Endothelial cell of umbilical vein (primary cell): ENCODE results near the gene SYNE1. TPM values are rescaled to one million over a fixed set of nuclear protein-coding genes. Genes with fewer than 3 reads are reported as not detected.

Source experiments
- BruUV-seq: library from RNA; stranded (reverse); fragments of 400-500 nt; replicated peaks from 2 replicates; lab custom pipeline; 2021; lab: Mats Ljungman, UMichigan
- CTCF ChIA-PET: fragments of 300-600, 350-600 bp; sonication (Branson Sonifier 250); formaldehyde crosslinking; loops from one replicate; lab custom pipeline; 2021; ENCODE audit warnings: antibody characterized with exemption, inconsistent platforms; lab: Charles Lee
- POLR2A ChIA-PET: fragments of 300-600, 350-600 bp; sonication (Branson Sonifier 250); formaldehyde crosslinking; loops from one replicate; lab custom pipeline; 2021; ENCODE audit warnings: antibody characterized with exemption, inconsistent platforms; lab: Charles Lee
- DNase-seq: peaks from one replicate; pipeline ENCODE4 v3.0.0-alpha.2; 2011; ENCODE audit warnings: low read depth, low spot score
- FAIRE-seq: peaks from 2 replicates; lab custom pipeline; 2011; peaks lifted over from hg19 to GRCh38; lab: Jason Lieb, UNC
- H2AFZ ChIP-seq: 2 replicates; pipeline ENCODE4 v1.6.0; 2012; ENCODE audit warnings: low read depth, low read length, control low read depth, inconsistent platforms
- H3K27ac ChIP-seq: 2 replicates; pipeline ENCODE4 v1.5.1; 2011; ENCODE audit warnings: low read depth, mild to moderate bottlenecking, control low read depth, low read length, moderate library complexity; ENCODE audit not compliant: insufficient read depth
- H3K27me3 ChIP-seq, 2 experiments: 2 replicates each; pipeline versions ENCODE4 v1.6.0 to v1.6.1; 2011; ENCODE audit warnings: low read length in 2 of 2, mixed read lengths in 1 of 2; ENCODE audit not compliant: control insufficient read depth in 2 of 2, insufficient read depth in 2 of 2
- H3K36me3 ChIP-seq, 2 experiments: 2 replicates in 1 of 2; 3 replicates in 1 of 2; pipeline ENCODE4 v1.5.1; 2011; ENCODE audit warnings: low read length in 2 of 2, mild to moderate bottlenecking in 1 of 2, moderate library complexity in 1 of 2; ENCODE audit not compliant: control insufficient read depth in 2 of 2, insufficient read depth in 2 of 2; ENCODE audit errors: extremely low read depth in 1 of 2
- H3K4me1 ChIP-seq: 3 replicates; pipeline ENCODE4 v1.5.1; 2011; ENCODE audit warnings: mild to moderate bottlenecking, low read length; ENCODE audit not compliant: control insufficient read depth, insufficient read depth; ENCODE audit errors: extremely low read depth
- H3K4me2 ChIP-seq: 2 replicates; pipeline ENCODE4 v1.6.1; 2011; ENCODE audit warnings: low read length, control low read depth, mixed read lengths; ENCODE audit not compliant: insufficient read depth
- H3K4me3 ChIP-seq, 3 experiments: fragments of 200-600 bp in 1 of 3; sonication (generic), shearing (Covaris generic) in 1 of 3; replicated peaks in 1 of 3; 2 replicates each; pipeline ENCODE4 v1.5.1; 2011 to 2016; ENCODE audit warnings: control low read depth in 3 of 3, low read length in 3 of 3, mild to moderate bottlenecking in 2 of 3, inconsistent platforms in 1 of 3, low read depth in 1 of 3, moderate library complexity in 1 of 3; ENCODE audit not compliant: insufficient read depth in 1 of 3
- H3K79me2 ChIP-seq: 2 replicates; pipeline ENCODE4 v1.6.0; 2012; ENCODE audit warnings: low read length, inconsistent platforms; ENCODE audit not compliant: control insufficient read depth, insufficient read depth
- H3K9ac ChIP-seq: replicated peaks from 2 replicates; pipeline ENCODE3; 2011; ENCODE audit warnings: low read length, control low read depth; ENCODE audit not compliant: insufficient read depth; ENCODE audit errors: extremely low read depth
- H3K9me1 ChIP-seq: replicated peaks from 3 replicates; pipeline ENCODE4 v1.6.0; 2011; ENCODE audit warnings: mild to moderate bottlenecking, low read length; ENCODE audit not compliant: control insufficient read depth, insufficient read depth; ENCODE audit errors: extremely low read depth
- H3K9me3 ChIP-seq: replicated peaks from 2 replicates; pipeline ENCODE4 v1.5.1; 2012; ENCODE audit warnings: low read length, inconsistent platforms; ENCODE audit not compliant: control insufficient read depth, insufficient read depth
- H4K20me1 ChIP-seq: replicated peaks from 2 replicates; pipeline ENCODE3; 2011; ENCODE audit warnings: mild to moderate bottlenecking, low read length; ENCODE audit not compliant: control insufficient read depth, insufficient read depth; ENCODE audit errors: extremely low read depth
- CTCF ChIP-seq, 2 donors: IDR thresholded peaks; 1 replicate in 1 of 2; 2 replicates in 1 of 2; pipeline ENCODE4 v1.5.1; 2011; ENCODE audit warnings: low read length in 2 of 2, mild to moderate bottlenecking in 2 of 2, moderate library complexity in 2 of 2, control low read depth in 1 of 2, inconsistent platforms in 1 of 2, low read depth in 1 of 2; ENCODE audit not compliant: insufficient read depth in 1 of 2; ENCODE audit errors: extremely low read depth in 1 of 2
- EZH2 ChIP-seq: IDR thresholded peaks from 2 replicates; pipeline ENCODE4 v1.6.1; 2012; ENCODE audit warnings: borderline replicate concordance, low read depth, mild to moderate bottlenecking, moderate library complexity, low read length, inconsistent platforms; ENCODE audit not compliant: severe bottlenecking
- FOS ChIP-seq: IDR thresholded peaks from 2 replicates; pipeline ENCODE4 v1.6.1; 2011; ENCODE audit warnings: mild to moderate bottlenecking, low read length, moderate library complexity, borderline replicate concordance; ENCODE audit not compliant: insufficient read depth
- GATA2 ChIP-seq: IDR thresholded peaks from 2 replicates; pipeline ENCODE4 v1.7.0; 2011; ENCODE audit warnings: low read depth, mild to moderate bottlenecking, moderate library complexity, mixed read lengths, low read length; ENCODE audit not compliant: insufficient read length, insufficient read depth
- JUN ChIP-seq: IDR thresholded peaks from 2 replicates; pipeline ENCODE4 v1.6.1; 2011; ENCODE audit warnings: borderline replicate concordance, low read depth; ENCODE audit not compliant: insufficient read length, insufficient read depth
- MAX ChIP-seq: IDR thresholded peaks from 2 replicates; pipeline ENCODE4 v1.6.1; 2011; ENCODE audit not compliant: insufficient read depth, insufficient read length
- MYC ChIP-seq: IDR thresholded peaks from one replicate; pipeline ENCODE4 v1.6.1; 2011; ENCODE audit warnings: mild to moderate bottlenecking, low read depth, low read length
- POLR2A ChIP-seq: IDR thresholded peaks from 2 replicates; pipeline ENCODE4 v1.6.1; 2012; ENCODE audit warnings: low read depth, mild to moderate bottlenecking, control low read depth, low read length
- POLR2AphosphoS5 ChIP-seq: IDR thresholded peaks from 2 replicates; pipeline ENCODE4 v1.6.1; 2012; ENCODE audit warnings: low read depth, mild to moderate bottlenecking, control low read depth, low read length, moderate library complexity; ENCODE audit not compliant: insufficient read depth
- dilution Hi-C: fragments of 300-500 bp; cut with MboI; formaldehyde crosslinking; loops from one replicate; pipeline ENCODE4 v1.15.0; 2019; ENCODE audit warnings: low sequenced_read_pairs; ENCODE audit not compliant: extremely low pct_ligation_motif_present
- intact Hi-C: fragments of 100-400 bp; cut with micrococcal nuclease; formaldehyde crosslinking; loops from one replicate; pipeline ENCODE4 v1.10.0; 2022
- polyA plus RNA-seq, 4 experiments: library from polyadenylated mRNA; depleted of rRNA in 3 of 4; stranded (reverse) in 3 of 4; unstranded in 1 of 4; fragments of >200 nt; gene quantifications; 2 replicates each; pipeline versions ENCODE4 v1.2.1 to v1.2.3, GENCODE V29; 2011 to 2012; ENCODE audit warnings: missing spikeins in 1 of 4
- total RNA-seq: library from RNA; stranded (reverse); gene quantifications from 2 replicates; pipeline ENCODE4 v1.2.3, GENCODE V29; 2021

The SYNE1 gene
- total and polyA plus RNA-seq, 2 donors (not counting 3 experiments of a cell fraction or from before 2014, with no cell fraction given): 26.5 to 52.3 TPM

GRCh38 chr6:152636021-152636608 lies 1.0 kb downstream of the SYNE1 start:
- no peak for TF ChIP-seq POLR2AphosphoS5
- no peak for TF ChIP-seq POLR2A
- no peak for TF ChIP-seq FOS
- Histone ChIP-seq H3K9me1 (no peaks in the 10 kb centered on the region), H3K27ac (no peak overlapping the region), H3K9ac (no peak overlapping the region), H3K79me2 (no peaks in the 10 kb centered on the region), H3K27me3 (peaks cover 5 to 8% of the 10 kb centered on the region in 2 experiments), H3K9me3 (no peaks in the 10 kb centered on the region), H4K20me1 (no peaks in the 10 kb centered on the region), H3K4me2 (peak overlapping the region; percentile 81), H3K4me1 (peaks cover 10% of the 10 kb centered on the region), H2AFZ (peak overlapping the region; percentile 45), H3K4me3 (peak overlapping the region; percentile 33 to 50 (median 36)), H3K36me3 (no peaks in the 10 kb centered on the region)
- ChIA-PET CTCF (no interaction called here), POLR2A (no interaction called here)
- no peak for DNase-seq
- dilution Hi-C loops (no loop called here), intact Hi-C loops (loop anchor here (2.0 kb wide), 1 partner anchor 61 kb away; the partner anchor contains the start of gene MYCT1)
- BruUV-seq: no TSS peak
- FAIRE-seq: peak; percentile 70

- peaks cover 8% of the 10 kb centered on the region in 2 experiments for H3K27me3 ChIP-seq
- TF ChIP-seq CTCF (IDR thresholded peaks at IDR 0.05; ENCODE audit: extremely low read depth in 1 of 2, insufficient read depth in 1 of 2, low read depth in 1 of 2, low read length in 2 of 2) (no peak), GATA2 (no peak), FOS (no peak), MYC (no peak), EZH2 (no peak), MAX (no peak), POLR2AphosphoS5 (no peak), JUN (no peak), POLR2A (no peak)
- dilution Hi-C loops: no loop called here
- peaks cover 10% of the 10 kb centered on the region for H3K4me1 ChIP-seq
- ChIA-PET POLR2A (no interaction called here), CTCF (no interaction called here)
- H3K4me2 ChIP-seq: no peak overlapping the region
- H3K9ac ChIP-seq: no peak overlapping the region
- FAIRE-seq (no peak), DNase-seq (no peak)
- H3K9me1 ChIP-seq: no peaks in the 10 kb centered on the region
- H3K4me3 ChIP-seq: no peak overlapping the region
- no peaks in the 10 kb centered on the region for H3K79me2 ChIP-seq
- H3K9me3 ChIP-seq: no peaks in the 10 kb centered on the region
- H3K36me3 ChIP-seq: no peaks in the 10 kb centered on the region
- no peaks in the 10 kb centered on the region for H4K20me1 ChIP-seq
- H2AFZ ChIP-seq: no peak overlapping the region
- no TSS peak for BruUV-seq
- H3K27ac ChIP-seq: no peak overlapping the region
- intact Hi-C loops: no loop called here
Observed at GRCh38 chr6:152634773-152635172, 2.4 kb downstream of the SYNE1 start.
